ENCODE results near the gene DIS3L2.
A peak's percentile ranks its signal among the peaks of the same experiment; 100 is the strongest.

Gene DIS3L2

DNA sequence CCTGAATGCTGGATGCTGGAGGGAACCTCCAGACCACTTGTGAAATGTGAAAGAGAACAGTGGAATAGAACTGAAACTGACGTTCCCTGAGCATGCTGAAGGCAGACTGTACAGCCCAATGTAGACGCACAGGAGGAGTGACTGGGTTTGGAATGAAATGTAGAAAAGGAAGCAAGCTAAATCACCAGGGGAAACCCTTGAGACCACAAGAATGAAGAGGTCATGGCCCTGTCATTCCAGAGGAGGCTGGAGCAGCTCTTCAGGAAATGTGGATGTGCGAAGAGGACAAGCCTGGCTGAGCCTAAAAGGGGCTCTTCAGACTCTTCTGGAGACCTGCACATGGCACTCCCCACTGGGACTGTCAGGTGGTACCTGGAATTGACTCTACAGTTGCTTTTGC lies 298.6 kb downstream of the DIS3L2 start:
- peak; percentile 93 for DNase-seq (ENCODE audit: low read depth, low spot score)

DNA sequence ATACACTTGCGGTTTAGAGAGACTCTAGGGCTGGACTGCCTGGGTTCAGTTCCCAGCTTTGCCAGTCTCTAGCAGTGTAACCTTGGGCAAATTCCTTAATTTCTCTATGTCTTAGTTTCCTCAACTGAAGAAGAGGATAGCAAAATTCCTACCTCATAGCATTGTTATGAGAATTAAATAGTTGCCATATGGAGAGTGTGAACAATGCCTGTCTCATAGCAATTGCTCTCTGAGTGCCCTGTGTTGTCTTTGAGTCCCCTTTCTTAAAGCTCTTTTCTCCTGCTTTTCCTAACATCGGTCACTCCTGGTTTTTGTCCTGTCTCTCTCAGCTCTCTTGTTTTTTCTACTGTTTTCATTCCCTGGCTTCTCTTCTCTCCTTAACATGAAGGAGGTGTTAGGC lies 300.3 kb downstream of the DIS3L2 start:
- DNase-seq (ENCODE audit: low read depth, low spot score): no peak

DNA sequence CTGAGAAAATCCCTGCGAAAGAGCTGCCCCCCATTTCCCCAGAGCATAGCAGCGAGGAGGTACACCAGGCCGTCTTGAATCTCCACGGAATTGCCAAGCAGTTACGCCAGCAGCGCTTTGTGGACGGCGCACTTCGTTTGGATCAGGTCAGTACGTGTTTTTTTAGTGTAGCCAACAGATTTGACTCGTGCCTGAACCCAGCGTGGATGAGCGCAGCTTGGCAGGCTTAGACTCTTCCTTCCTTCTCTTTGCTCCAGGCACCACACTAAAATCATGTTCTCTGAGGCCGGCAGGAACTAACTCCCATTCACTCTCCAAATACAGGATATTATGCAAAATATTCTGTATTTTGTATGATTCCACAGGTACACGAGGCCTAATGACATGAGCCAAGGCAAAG lies 301.8 kb downstream of the DIS3L2 start:
- DNase-seq (ENCODE audit: low read depth, low spot score): no peak

DNA sequence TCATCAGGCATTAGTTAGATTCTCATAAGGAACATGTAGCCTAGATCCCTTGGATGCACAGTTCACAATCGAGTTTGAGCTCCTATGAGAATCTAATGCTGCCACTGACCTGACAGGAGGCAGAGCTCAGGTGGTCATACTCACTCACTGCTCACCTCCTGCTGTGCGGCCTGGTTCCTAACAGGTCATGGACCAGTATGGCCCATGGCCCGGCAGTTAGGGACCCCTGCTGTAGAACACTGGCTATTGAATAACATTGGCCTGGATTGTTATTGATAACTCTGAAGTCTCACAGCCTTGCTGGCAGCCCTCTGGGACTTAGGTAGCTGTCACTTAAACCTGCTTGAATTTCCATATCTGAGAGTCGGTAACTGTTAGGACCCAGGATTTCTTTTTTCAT lies 302.6 kb downstream of the DIS3L2 start:
- DNase-seq (ENCODE audit: low read depth, low spot score): no peak

DNA sequence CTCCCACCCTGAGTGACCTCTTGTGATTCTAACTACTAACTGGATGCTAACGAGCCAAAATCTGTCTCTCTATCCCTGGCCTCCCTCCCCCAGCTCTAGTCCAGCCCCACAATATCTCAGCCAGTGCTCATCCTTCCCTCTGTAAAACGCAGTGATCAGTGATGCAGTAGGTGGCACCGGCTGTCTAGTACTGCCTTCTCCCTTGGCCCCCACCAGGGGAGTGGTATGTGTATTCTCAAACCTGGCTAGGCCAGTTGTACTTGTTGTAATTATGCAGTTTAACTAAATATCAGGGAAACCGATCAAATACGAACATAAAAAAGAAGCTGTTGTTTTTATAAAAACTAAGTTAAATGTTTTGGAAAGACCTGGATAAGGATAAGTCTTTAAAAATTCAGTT lies 303.8 kb downstream of the DIS3L2 start:
- no peak for DNase-seq (ENCODE audit: low read depth, low spot score)

DNA sequence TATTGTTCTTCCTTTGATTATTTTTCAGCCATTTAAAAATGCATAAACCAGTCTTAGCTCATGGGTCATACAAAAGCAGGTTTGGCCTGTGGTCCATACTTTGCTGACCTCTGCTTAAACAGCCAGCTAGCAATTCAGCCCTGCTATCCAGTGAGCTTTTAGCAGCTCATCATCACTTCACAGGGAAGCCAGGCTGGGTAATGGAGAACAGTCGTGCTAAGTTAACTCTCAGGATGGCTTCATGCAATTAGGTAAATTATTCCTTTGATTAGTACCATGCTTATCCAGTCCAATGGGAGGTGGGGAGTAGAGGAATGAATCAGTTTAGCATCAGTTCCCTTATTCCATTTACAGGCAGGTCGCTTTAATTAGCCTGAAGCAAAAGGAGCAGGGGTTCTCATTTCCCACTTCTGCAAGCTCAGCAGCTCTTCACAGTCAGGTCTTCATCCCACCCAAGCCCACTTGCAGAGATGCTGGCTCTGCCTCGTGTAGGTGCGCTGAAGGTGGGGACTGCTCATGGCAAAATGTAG lies 307.2 kb downstream of the DIS3L2 start:
- DNase-seq (ENCODE audit: low read depth, low spot score): no peak

DNA sequence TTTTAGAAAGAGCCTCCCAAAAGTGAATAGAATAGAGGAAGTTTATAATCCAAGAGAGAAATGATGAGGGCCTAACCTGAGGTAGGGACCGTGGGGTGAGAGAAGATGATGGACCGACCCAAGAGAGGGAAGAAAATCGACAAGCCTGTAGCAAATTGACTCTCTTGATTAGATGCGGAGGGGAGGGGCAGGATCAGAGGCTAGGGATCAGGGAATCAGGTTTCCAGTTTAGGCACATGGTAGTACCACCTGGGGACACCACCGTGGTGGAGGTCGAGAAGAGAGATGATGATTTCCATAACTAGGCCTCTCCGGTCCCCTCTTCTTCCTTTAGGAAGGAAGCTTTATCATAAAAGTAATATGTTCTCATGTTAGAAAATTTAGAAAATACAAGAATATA lies 308.4 kb downstream of the DIS3L2 start:
- no peak for DNase-seq (ENCODE audit: low read depth, low spot score)

DNA sequence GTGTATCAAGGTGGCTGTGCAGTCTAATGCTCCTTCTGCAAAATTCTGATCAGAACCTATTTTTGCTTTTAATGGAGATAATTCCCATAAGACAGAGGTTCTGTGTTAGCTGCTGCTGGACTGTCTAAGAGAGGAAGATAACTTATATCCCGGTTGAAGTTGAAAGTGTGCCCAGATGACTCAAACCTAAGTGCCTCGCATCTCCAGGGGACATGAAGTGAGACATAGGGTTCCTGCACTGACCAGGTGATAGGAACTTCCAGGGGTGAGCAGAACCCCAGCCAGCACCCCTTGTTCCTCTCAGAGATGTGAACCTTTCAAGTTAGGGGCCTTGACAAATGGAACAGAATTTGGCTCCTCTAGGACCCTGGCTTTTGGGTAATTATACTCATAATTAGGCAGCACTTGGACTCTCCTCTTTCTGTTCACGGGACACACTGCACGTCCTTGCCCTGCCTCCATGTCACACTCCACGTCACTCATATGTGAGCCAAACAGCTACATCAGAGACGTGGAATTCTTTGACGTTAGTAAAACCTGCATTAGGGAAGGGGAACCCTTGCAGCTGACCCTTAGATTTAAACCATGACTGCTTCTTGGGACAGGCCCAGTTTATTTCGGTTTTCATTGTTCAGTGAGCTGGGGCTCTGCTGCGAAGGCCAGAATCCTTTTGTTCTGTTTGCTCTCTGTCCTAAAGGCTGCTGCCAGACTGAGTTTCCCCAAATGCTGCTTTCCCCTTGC lies 312.6 kb downstream of the DIS3L2 start:
- DNase-seq (ENCODE audit: low read depth, low spot score): no peak

DNA sequence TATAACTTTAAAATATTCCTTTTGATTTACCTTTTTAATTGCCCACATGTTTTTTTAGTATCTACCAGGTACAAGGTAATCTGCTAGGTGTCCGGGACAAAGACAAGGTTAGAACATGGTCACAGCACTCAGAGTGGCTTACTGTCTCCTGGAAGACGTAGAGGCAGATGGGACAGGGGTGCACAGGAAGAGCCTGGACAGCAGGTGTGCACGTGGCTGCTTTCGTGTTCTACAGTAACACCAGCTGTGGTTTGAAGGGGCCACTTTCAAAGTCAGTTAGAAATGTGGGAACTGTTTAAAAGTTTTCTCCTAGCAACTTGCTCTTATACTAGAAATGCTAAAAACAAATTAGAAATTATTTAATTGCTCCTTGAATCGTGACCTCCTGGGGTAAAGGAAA lies 314.2 kb downstream of the DIS3L2 start:
- no peak for DNase-seq (ENCODE audit: low read depth, low spot score)

DNA sequence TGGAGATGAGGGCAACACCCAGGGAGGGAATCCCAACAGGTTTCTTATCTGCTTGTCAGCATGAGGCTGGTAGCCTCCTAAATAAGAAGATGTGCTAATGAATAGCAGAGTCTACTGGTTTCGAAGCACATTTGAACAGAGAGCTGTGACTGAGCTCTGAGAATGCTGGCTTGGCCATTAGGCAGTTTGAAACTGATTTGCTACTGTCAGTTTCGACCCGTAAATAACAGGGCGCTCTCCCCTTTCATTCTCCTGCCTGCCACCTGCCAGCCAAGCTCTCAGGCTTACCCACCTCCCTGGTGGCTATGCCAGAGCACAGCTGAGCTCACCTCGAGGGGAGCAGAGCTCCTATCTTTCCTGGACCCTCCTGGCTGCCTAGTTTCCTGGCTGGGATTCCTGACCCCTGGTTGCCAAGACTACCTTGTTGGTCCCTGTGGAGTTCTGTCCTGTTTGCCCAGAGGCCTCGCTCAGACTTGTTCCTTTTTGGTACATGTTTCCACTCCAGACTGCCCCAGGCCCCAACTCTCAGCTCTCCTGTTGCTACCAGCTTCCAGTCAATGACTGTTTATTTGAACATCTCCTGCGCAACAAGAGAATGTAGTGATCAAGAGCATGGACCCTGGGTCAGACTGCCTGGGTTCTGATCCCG lies 314.7 kb downstream of the DIS3L2 start:
- DNase-seq (ENCODE audit: low read depth, low spot score): no peak

DNA sequence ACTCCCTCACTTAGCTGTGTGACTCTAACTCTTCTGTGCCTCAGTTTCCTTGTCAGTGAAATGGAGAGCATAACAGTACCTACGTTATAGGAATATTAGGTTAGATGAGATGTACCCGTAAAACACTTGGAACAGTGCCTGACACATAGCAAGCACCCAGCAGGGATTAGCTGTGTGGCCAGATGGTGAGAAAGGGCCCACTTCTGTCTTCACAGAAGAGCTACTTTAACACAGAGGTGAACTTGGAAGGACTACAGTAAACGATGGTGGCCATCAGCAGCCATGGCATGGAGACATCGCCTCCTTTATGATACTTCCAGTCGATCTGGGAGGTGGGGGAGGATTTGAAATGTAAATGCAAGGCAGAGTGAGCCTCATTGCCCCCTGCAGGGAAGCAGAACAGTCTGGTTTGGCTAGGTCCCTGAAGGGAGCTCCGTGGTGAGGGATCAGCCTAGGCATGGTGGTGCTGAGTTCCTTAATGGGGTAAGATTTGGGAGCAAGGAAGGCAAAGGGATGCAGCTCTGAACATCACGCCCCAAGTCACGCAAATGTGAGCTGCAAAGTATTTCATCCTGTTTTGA lies 315.3 kb downstream of the DIS3L2 start:
- DNase-seq (ENCODE audit: low read depth, low spot score): no peak

DNA sequence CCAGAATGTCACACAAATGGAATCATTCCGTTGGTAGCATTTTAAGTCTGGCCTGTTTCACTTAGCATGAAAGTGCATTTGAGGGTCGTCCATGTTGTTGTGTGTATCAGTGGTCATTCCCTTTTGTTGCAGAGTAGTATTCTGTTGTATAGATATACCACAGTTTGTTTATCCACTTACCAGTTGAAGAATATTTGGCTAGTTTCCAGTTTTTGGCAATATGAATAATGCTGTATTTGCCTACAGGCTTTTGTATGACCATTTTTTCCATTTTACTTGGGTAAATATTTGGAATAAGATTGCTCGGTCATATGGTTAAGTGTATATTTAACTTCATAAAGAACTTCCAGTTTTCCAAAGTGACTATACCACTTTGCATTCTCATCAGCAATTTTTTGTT lies 317.0 kb downstream of the DIS3L2 start:
- no peak for DNase-seq (ENCODE audit: low read depth, low spot score)

DNA sequence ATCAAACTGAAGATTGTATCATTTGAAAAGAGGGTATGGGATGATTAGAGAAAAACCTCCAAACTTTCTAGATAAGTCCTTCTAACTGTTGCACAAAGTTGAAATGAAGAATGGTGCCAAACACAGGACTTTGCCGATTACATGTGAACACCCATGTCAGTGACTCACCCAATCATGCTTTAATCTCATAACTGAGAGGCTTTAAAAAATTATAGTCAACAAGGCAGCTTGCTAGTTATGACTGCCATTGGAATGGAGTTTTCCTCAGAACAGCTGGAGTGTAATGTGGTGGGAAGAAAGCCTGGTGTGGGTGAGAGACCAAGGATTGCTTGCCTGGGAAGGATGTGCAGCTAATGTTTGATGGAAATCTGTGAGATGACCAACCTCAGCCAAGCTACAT lies 318.8 kb downstream of the DIS3L2 start:
- no peak for DNase-seq (ENCODE audit: low read depth, low spot score)

DNA sequence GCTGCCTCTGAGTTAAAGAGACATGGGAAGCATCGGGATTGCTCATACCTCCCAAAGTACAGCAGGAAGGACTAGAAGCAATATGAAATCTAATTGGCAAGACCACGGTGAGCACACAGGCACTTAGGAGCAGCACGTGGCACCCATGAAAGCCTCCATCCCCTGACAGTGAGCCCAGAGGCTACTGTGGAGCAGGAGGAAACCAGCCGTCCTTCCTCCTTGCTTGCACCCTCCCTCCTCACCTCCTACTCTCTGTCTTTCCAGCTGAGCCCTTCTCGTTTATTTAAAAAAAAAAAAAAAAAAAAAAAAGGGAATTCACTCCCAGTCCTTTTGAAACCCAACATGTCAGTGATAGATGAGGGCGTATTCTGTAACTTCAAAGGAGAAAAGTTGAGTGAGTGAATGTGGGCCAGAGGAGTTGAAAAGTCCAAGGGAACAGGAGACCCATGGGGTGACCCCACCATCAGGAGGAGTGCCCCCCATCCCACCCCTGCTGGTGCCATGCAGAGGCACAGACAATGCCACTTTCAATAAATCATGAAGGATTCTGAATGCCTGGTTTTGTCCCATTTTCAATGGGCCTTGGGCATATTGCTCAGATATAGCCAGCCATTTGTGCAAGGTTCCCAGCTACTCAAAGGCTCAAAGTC lies 320.5 kb downstream of the DIS3L2 start:
- no peak for DNase-seq (ENCODE audit: low read depth, low spot score)

DNA sequence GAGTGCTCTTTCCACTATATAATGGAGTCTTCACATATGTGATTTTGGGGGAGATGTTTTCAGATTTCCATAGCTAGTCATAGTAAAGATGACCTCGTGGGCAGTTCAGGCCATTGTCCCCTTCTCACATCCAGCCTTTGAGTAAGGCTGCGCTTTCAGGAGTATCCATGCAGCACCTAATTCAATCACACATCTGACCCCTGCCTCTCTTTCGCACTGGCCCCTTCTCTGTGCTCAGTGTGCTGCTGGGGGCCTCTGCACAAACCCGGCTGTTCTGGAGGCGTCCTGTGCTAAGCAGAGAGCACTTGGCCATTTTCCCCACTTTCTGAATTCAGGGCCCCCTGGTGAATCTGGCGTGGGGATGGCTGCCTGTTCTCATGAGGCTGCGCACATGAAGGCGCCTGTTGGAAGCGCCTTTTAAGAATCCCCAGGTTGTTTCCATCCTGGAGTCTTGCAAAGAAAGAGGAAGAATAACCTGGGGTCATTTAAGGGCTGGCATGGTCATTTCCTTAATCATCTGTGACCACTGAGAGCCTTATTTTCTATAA lies 321.1 kb downstream of the DIS3L2 start:
- DNase-seq (ENCODE audit: low read depth, low spot score): no peak

DNA sequence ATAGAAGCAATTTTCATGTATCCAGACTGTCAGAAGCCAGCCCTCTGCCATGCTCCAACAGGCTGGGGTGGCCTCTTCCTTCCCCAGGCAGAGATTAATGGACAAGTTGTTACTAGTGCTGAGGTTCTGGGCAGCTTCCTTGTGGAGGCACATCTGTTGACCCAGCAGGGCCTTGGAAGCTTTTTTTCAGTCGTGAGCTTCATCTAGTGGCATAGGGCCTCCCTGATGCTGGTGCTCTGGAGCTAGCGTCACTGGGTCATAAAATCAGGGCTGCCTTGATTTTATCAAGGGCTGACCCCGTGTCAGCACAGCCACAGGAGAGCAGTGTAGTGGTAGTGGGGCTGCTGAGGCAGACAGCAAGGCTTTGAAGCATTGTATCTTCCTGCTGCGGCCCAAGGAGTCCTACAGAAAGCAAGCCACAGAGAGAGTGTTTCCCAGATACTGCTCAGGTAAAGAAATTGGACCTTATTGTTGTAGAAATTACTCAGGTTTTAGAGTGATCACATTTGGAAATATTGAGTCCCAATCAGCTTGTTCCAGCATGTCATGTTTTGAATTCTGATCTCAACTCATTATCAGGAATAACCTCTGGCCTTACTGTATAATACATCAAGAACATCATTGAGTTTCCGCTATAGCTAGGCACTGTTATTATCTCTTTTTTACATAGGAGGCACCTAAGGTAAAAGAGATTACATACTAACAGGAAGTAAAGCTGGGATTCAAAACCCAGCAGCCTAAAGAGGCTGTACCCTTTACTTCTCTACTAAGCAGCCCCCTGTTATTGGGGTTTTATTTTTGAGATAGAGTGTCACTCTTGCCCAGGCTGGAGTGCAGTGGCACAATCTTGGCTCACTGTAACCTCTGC lies 324.7 kb downstream of the DIS3L2 start:
- no peak for DNase-seq (ENCODE audit: low read depth, low spot score)

DNA sequence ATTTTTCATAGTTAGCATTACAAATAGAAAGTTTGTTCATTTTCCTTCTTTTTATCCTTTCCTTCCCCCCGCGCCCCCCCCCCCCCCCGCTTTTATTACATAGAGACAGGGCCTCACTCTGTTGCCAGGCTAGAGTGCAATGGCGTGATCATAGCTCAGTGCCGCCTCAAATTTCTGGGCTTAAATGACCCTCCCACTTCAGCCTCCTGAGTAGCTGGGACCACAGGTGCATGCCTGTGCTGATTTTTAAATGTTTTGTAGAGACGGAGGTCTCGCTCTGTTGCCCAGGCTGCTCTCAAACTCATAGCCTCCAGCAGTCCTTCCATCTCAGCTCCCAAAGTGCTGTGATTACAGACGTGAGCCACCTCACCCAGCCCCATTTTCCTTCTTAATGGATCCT lies 325.8 kb downstream of the DIS3L2 start:
- no peak for DNase-seq (ENCODE audit: low read depth, low spot score)

DNA sequence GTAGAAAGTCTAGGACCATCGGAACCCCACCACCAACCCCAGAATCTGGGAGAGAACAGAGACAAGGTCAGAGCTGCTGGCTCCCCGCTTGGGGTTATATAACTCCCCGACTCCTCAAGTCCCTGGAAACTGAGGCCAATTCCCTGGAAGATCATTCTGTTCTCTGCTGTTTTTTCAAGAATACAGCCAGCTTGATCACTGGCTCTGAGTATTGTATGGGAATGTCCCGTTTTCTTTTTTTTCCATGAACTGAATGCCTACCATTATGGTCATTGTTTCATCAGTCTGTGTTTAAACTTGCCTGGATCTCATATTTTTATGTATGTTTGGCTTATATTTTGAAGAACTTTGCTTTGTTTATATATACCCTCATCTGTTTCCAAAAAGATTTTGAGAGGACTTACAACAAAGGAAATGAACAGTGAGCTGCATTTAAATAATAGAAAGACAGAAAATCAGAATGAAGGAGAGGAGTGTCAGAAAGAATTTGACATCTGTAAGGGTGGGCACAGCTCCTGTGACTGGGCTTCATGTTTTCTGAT lies 327.0 kb downstream of the DIS3L2 start:
- DNase-seq (ENCODE audit: low read depth, low spot score): no peak

DNA sequence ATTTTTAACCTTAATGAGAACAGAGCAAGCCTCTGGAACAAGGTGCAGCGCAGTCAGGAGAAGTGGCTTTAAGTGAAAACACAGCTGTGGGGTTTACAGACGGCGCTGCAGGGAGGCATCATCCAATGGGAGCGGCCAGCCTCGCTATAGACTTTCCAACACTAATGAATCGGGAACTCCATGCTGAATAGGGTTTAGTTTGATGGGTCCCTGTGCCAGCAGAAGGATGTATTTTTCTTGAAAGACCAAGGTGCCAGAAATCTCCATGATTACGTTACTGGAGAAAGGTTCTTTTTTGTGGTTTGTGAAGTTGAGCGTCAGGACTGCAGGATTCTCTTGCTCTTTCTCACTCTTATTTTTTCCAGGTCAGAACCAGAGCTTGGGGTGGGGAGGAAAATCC lies 329.2 kb downstream of the DIS3L2 start:
- DNase-seq (ENCODE audit: low read depth, low spot score): no peak

DNA sequence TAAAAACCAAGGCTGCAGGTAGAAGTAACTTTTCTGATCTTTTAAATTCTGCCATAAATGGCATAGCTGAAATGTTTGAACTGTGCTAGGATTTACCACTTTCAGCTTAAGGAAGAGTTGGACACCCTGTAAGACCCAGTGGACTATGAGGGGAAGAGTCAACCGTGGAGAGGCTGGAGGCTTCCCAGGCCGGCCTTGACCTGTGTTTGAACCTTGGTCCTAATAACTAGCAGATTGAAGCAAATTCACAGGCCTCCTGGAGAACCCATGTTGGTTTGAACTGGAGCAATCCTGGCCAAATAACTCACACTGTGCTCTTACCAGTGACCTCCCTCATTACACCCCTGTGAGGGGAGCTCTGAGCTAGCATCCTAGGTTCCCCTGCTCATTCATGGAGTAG lies 329.8 kb downstream of the DIS3L2 start:
- no peak for DNase-seq (ENCODE audit: low read depth, low spot score)
